Measurements from ENCODE around the gene REXO5. TPM values are rescaled to one million over a fixed set of nuclear protein-coding genes. Genes with fewer than 3 reads are reported as not detected.

The REXO5 gene
- 6.8 and 13.7 TPM in 2 replicates for total RNA-seq

GRCh38 chr16:20806168-20807050 lies at the start of gene REXO5, which contains the start of gene ERI2:
Gene REXO5 (plus strand): TSS chr16:20806527. CDS start chr16:20806954, 427 bp downstream.
Gene ERI2 (minus strand): TSS chr16:20806472. CDS start chr16:20806430, 42 bp downstream.

GRCh38 chr16:20763461-20764232 lies 42.7 kb upstream of the REXO5 start, which contains the start of gene ACSM3:
Gene ACSM3 (plus strand): TSS chr16:20764014. CDS start chr16:20770035, 6,021 bp downstream.

Small RNA genes within 50 kb of the gene (small RNA-seq; reads per million reads assigned to genes)
- gene RF00618 = not detected
- gene RNU6-944P = 0.12 reads per million

Other genes with a start within 250 kb of the REXO5 start
- gene ACSM2B, start 230.2 kb upstream of the REXO5 start, total RNA-seq = not detected in 2 replicates
- under 0.01 and 0.54 TPM in 2 replicates for gene ACSM1, start 108.8 kb upstream of the REXO5 start, total RNA-seq
- 73.0 and 82.1 TPM in 2 replicates for gene THUMPD1, start 64.7 kb upstream of the REXO5 start, total RNA-seq
- gene ACSM3, start 42.5 kb upstream of the REXO5 start, total RNA-seq = 1.8 and 5.9 TPM in 2 replicates
- gene ERI2, start 55 bp upstream of the REXO5 start, total RNA-seq = 31.0 and 32.3 TPM in 2 replicates
- 22.0 and 38.0 TPM in 2 replicates for gene DCUN1D3, start 93.8 kb downstream of the REXO5 start, total RNA-seq
- 26.7 and 32.2 TPM in 2 replicates for gene LYRM1, start 94.2 kb downstream of the REXO5 start, total RNA-seq

Data from placental epithelial cell (primary cell).